Erythroblast (primary cell): ENCODE results near the gene RPL13A.

Experiments used
- GATA1 ChIP-seq: IDR thresholded peaks from 2 replicates; pipeline ENCODE4 v1.6.1; 2011; ENCODE audit warnings: low read depth, mild to moderate bottlenecking, control low read depth, low read length, moderate library complexity
- POLR2A ChIP-seq: IDR thresholded peaks from 2 replicates; pipeline ENCODE4 v1.6.1; 2011; ENCODE audit warnings: mild to moderate bottlenecking, low read length

GRCh38 chr19:49459388-49459787 lies 28.0 kb upstream of the RPL13A start:
- TF ChIP-seq POLR2A (no peak), GATA1 (no peak)
